Nephron (organoid): ENCODE measurements around the gene EFNA5.

ENCODE experiments used
- H3K27ac Mint-ChIP-seq, 3 experiments: 2 replicates each; pipeline ENCODE4 v1.8.0; 2020; ENCODE audit warnings: mixed read lengths in 3 of 3, mild to moderate bottlenecking in 2 of 3, moderate library complexity in 1 of 3
- H3K27me3 Mint-ChIP-seq: 2 replicates; pipeline ENCODE4 v1.8.0; 2021; ENCODE audit warnings: low read depth, mild to moderate bottlenecking, moderate library complexity, mixed read lengths
- H3K36me3 Mint-ChIP-seq: 2 replicates; pipeline ENCODE4 v1.8.0; 2020; ENCODE audit warnings: low read depth, mixed read lengths
- H3K4me1 Mint-ChIP-seq: 2 replicates; pipeline ENCODE4 v1.8.0; 2020; ENCODE audit warnings: mixed read lengths
- H3K4me3 Mint-ChIP-seq, 3 experiments: 2 replicates each; pipeline ENCODE4 v1.8.0; 2020; ENCODE audit warnings: mild to moderate bottlenecking in 3 of 3, mixed read lengths in 3 of 3, moderate library complexity in 2 of 3
- H3K9me3 Mint-ChIP-seq: 2 replicates; pipeline ENCODE4 v1.8.0; 2020; ENCODE audit warnings: mixed read lengths
- CTCF ChIP-seq, 3 experiments: fragments of 200-600 bp; sonication (generic); IDR thresholded peaks; one replicate each; pipeline ENCODE4 v1.5.0; 2021; ENCODE audit warnings: antibody characterized with exemption in 3 of 3; ENCODE audit not compliant: unreplicated experiment in 3 of 3

EFNA5 gene

GRCh38 chr5:107431536-107431935, 239.2 kb downstream of the EFNA5 start:
- Mint-ChIP-seq H3K36me3 (peaks cover 12% of the 10 kb centered on the region), H3K27ac (peak overlapping the region in 1 of 3 experiments; percentile 44), H3K4me1 (peaks cover 45% of the 10 kb centered on the region), H3K27me3 (no peaks in the 10 kb centered on the region), H3K9me3 (no peaks in the 10 kb centered on the region), H3K4me3 (no peak overlapping the region)
- no peak for TF ChIP-seq CTCF (IDR thresholded peaks at IDR 0.05; ENCODE audit: unreplicated experiment in 3 of 3)

GRCh38 chr5:107430071-107430625, 240.6 kb downstream of the EFNA5 start:
- Mint-ChIP-seq H3K4me1 (peaks cover 31% of the 10 kb centered on the region), H3K36me3 (peaks cover 26% of the 10 kb centered on the region), H3K27ac (peak overlapping the region in 1 of 3 experiments; percentile 36), H3K4me3 (peak overlapping the region in 2 of 3 experiments; percentile 5 to 6), H3K27me3 (no peaks in the 10 kb centered on the region), H3K9me3 (no peaks in the 10 kb centered on the region)
- no peak for TF ChIP-seq CTCF (IDR thresholded peaks at IDR 0.05; ENCODE audit: unreplicated experiment in 3 of 3)

- Mint-ChIP-seq H3K27ac (peak overlapping the region in 1 of 3 experiments; percentile 6), H3K27me3 (no peaks in the 10 kb centered on the region), H3K4me1 (peaks cover 28% of the 10 kb centered on the region), H3K4me3 (no peak overlapping the region), H3K9me3 (no peaks in the 10 kb centered on the region), H3K36me3 (peaks cover 26% of the 10 kb centered on the region)
- TF ChIP-seq CTCF (IDR thresholded peaks at IDR 0.05; ENCODE audit: unreplicated experiment in 3 of 3), result no peak
Measured at GRCh38 chr5:107428303-107428813, 242.4 kb downstream of the EFNA5 start.

- peaks cover 35% of the 10 kb centered on the region for H3K36me3 Mint-ChIP-seq
- H3K4me3 Mint-ChIP-seq, result no peak overlapping the region
- no peak overlapping the region for H3K27ac Mint-ChIP-seq
- H3K27me3 Mint-ChIP-seq, result no peaks in the 10 kb centered on the region
- TF ChIP-seq CTCF (IDR thresholded peaks at IDR 0.05; ENCODE audit: unreplicated experiment in 3 of 3), result no peak
- no peaks in the 10 kb centered on the region for H3K9me3 Mint-ChIP-seq
- H3K4me1 Mint-ChIP-seq, result peaks cover 27% of the 10 kb centered on the region
Measured at GRCh38 chr5:107426872-107427271, 243.9 kb downstream of the EFNA5 start.

GRCh38 chr5:107426209-107426608, 244.5 kb downstream of the EFNA5 start:
- no peaks in the 10 kb centered on the region for H3K9me3 Mint-ChIP-seq

More at GRCh38 chr5:107426209-107426608, 244.5 kb downstream of the EFNA5 start:
- no peak for TF ChIP-seq CTCF (IDR thresholded peaks at IDR 0.05; ENCODE audit: unreplicated experiment in 3 of 3)
- Mint-ChIP-seq H3K4me1 (peaks cover 23% of the 10 kb centered on the region), H3K4me3 (no peak overlapping the region), H3K27ac (peak overlapping the region in 1 of 3 experiments; percentile 18), H3K36me3 (peaks cover 35% of the 10 kb centered on the region), H3K27me3 (no peaks in the 10 kb centered on the region)
